Activated T-helper 2 cell treated with anti-CD3 and anti-CD28 coated beads, Interferon-gamma antibody, Interleukin-2, Interleukin-4, amounts not matched to agents 10 μg/mL and 5 μg/mL and 100 μg/mL, durations not matched to agents 14 hours and 24 hours and 36 hours (primary cell): ENCODE results near the gene CALD1. TPM values are rescaled to one million over a fixed set of nuclear protein-coding genes. Genes with fewer than 3 reads are reported as not detected.
"Not testable (repeated sequence)": the region's sequence is repeated elsewhere in the genome, so short reads cannot be mapped to it uniquely, and the experiment has no call there.

Experiments
- DNase-seq: peaks from one replicate; pipeline ENCODE4 v3.0.0; 2021; ENCODE audit warnings: low spot score
- H3K27ac Mint-ChIP-seq: one replicate; pipeline ENCODE4 v1.8.0; 2021; ENCODE audit warnings: mixed read lengths
- H3K27me3 Mint-ChIP-seq: one replicate; pipeline ENCODE4 v1.8.0; 2021; ENCODE audit warnings: low read depth, mixed read lengths
- H3K36me3 Mint-ChIP-seq: one replicate; pipeline ENCODE4 v1.8.0; 2021; ENCODE audit warnings: low read depth, mixed read lengths
- H3K4me1 Mint-ChIP-seq: one replicate; pipeline ENCODE4 v1.8.0; 2021; ENCODE audit warnings: low read depth, mixed read lengths
- H3K4me3 Mint-ChIP-seq: one replicate; pipeline ENCODE4 v1.8.0; 2021; ENCODE audit warnings: low read depth, mild to moderate bottlenecking, moderate library complexity, mixed read lengths
- H3K9me3 Mint-ChIP-seq: one replicate; pipeline ENCODE4 v1.8.0; 2021; ENCODE audit warnings: mixed read lengths
- intact Hi-C: fragments of 100-400 bp; cut with micrococcal nuclease; formaldehyde crosslinking; loops from one replicate; pipeline ENCODE4 v1.15.1; 2023
- total RNA-seq: library from RNA; stranded (reverse); gene quantifications from 2 replicates; pipeline ENCODE4 v1.2.3, GENCODE V29; 2022

The CALD1 gene
- total RNA-seq, 1 donor from 2014 or later = 10.1 TPM

DNA sequence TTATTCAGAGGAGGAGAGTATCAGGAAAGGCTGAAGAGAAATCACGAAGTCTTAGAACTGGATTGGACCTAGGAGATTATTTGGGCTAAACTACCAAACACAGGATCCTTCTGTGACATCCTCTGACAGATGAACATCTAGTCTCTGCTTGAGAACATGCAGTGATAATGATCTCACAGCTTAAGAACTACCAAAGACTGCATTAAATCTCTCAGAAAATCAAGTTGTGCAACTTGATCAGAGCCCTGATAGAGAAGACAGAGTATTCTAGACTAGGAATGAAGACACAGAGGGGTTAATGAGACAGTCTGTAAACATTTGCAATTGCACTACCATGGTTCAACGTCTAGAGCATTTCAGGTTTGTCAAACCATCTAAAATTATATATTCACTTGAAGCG, 169.7 kb downstream of the CALD1 start:
- DNase-seq = no peak
- Mint-ChIP-seq H3K27me3 (no peaks in the 10 kb centered on the region), H3K9me3 (no peaks in the 10 kb centered on the region), H3K4me3 (no peak overlapping the region), H3K4me1 (peaks cover 10% of the 10 kb centered on the region), H3K27ac (no peak overlapping the region), H3K36me3 (no peaks in the 10 kb centered on the region)
- intact Hi-C loops = loop anchor here (5.0 kb wide), 1 partner anchor 197 kb away; no protein-coding TSS in a partner anchor

GRCh38 chr7:134954197-134955082, 175.0 kb downstream of the CALD1 start:
- no peaks in the 10 kb centered on the region for H3K27me3 Mint-ChIP-seq
- intact Hi-C loops = loop anchor here (1.0 to 10.0 kb wide), 3 partner anchors 264 to 440 kb away; no protein-coding TSS in a partner anchor
- peaks cover 4% of the 10 kb centered on the region for H3K4me1 Mint-ChIP-seq
- no peak overlapping the region for H3K4me3 Mint-ChIP-seq
- H3K36me3 Mint-ChIP-seq = no peaks in the 10 kb centered on the region
- no peak for DNase-seq
- no peaks in the 10 kb centered on the region for H3K9me3 Mint-ChIP-seq
- H3K27ac Mint-ChIP-seq = no peak overlapping the region

DNA sequence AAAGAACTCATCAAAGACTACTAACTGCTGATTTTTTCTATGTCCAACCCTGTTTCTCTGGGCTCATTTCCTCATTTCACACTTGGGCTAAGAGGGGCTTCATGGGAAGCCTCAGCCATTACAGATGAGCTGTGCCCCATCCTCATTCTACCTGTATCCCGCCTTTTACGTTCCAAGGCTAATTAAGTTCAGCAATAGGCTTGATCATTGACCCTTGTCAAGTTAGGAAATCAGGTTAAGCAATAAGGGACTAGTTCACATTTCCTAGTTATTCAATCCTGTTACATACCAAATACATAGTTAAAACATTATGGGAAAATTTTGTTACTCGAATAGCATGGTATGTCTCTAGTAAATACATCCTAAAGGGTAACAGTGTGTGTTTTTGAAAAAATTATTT, 177.6 kb downstream of the CALD1 start:
- intact Hi-C loops = loop anchor here (10.0 kb wide), 1 partner anchor 442 kb away; no protein-coding TSS in a partner anchor
- peaks cover 4% of the 10 kb centered on the region for H3K4me1 Mint-ChIP-seq
- no peak overlapping the region for H3K27ac Mint-ChIP-seq
- DNase-seq = no peak
- no peaks in the 10 kb centered on the region for H3K27me3 Mint-ChIP-seq
- no peak overlapping the region for H3K4me3 Mint-ChIP-seq
- no peaks in the 10 kb centered on the region for H3K36me3 Mint-ChIP-seq
- H3K9me3 Mint-ChIP-seq = no peaks in the 10 kb centered on the region

GRCh38 chr7:134959810-134960209, 180.4 kb downstream of the CALD1 start:
- no peak overlapping the region for H3K4me3 Mint-ChIP-seq
- H3K27me3 Mint-ChIP-seq = peaks cover 2% of the 10 kb centered on the region

DNA sequence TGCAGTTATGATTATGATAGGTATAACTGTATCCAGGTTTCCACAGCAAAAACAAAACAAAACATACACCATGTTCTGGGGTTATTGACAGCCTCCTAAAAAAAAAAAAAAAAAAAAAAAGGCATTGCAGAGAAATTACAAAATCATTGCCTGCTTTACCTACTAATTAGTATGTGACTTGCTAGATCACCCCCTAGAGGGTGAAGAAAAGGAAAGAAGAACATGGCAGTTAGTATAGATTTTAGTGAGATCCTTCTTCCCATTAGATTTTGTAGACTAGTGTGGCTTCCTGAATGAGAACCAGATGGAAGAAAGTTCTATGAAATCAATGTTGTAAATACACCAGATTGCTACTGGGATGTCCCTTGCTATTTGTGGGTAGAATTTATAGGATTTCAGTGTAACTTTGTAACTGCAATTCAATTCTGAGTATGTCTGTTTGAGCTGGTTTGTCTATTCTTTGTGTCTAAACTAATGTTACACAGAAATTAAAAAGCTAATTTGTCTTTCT, 182.9 kb downstream of the CALD1 start:
- Mint-ChIP-seq H3K27ac (no peak overlapping the region), H3K9me3 (no peaks in the 10 kb centered on the region), H3K4me1 (no peaks in the 10 kb centered on the region), H3K4me3 (no peak overlapping the region), H3K27me3 (peaks cover 2% of the 10 kb centered on the region), H3K36me3 (no peaks in the 10 kb centered on the region)
- DNase-seq = no peak
- intact Hi-C loops = no loop called here

More at GRCh38 chr7:134959810-134960209, 180.4 kb downstream of the CALD1 start:
- no peaks in the 10 kb centered on the region for H3K36me3 Mint-ChIP-seq
- no peak for DNase-seq
- H3K9me3 Mint-ChIP-seq = no peaks in the 10 kb centered on the region
- no peaks in the 10 kb centered on the region for H3K4me1 Mint-ChIP-seq
- H3K27ac Mint-ChIP-seq = no peak overlapping the region
- intact Hi-C loops = loop anchor here (10.0 kb wide), 1 partner anchor 445 kb away; no protein-coding TSS in a partner anchor

DNA sequence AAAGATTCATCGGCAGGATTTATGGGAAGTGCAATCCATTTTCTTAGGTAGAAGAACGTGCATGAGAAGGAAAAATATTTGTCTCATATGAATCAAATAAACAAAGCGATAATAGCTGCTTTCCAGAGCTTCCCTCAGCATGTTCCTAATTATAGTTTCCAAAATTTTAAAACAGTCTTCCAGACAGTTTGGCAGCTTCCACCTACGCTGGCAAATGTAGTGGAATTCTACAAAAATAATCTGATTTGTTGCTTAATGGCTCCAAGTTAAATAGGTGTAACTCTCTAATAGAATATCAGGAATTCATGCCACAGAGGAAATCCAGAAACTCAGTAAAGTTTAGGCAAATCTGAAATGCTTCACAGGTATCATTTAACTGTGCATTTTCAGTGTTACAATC, 183.6 kb downstream of the CALD1 start:
- intact Hi-C loops = no loop called here
- DNase-seq = no peak
- Mint-ChIP-seq H3K4me1 (peaks cover 1% of the 10 kb centered on the region), H3K27me3 (peaks cover 2% of the 10 kb centered on the region), H3K4me3 (no peak overlapping the region), H3K9me3 (no peaks in the 10 kb centered on the region), H3K27ac (no peak overlapping the region), H3K36me3 (no peaks in the 10 kb centered on the region)

- DNase-seq = no peak
- intact Hi-C loops = no loop called here
- no peak overlapping the region for H3K4me3 Mint-ChIP-seq
- H3K9me3 Mint-ChIP-seq = no peaks in the 10 kb centered on the region
- H3K36me3 Mint-ChIP-seq = no peaks in the 10 kb centered on the region
- H3K4me1 Mint-ChIP-seq = peaks cover 1% of the 10 kb centered on the region
- peaks cover 3% of the 10 kb centered on the region for H3K27me3 Mint-ChIP-seq
- H3K27ac Mint-ChIP-seq = no peak overlapping the region
These were observed 187.3 kb downstream of the CALD1 start for GRCh38 chr7:134966691-134967090.

GRCh38 chr7:134968110-134968509, 188.7 kb downstream of the CALD1 start:
- DNase-seq = no peak
- peaks cover 2% of the 10 kb centered on the region for H3K27me3 Mint-ChIP-seq
- no peaks in the 10 kb centered on the region for H3K36me3 Mint-ChIP-seq
- no peak overlapping the region for H3K27ac Mint-ChIP-seq
- intact Hi-C loops = no loop called here
- no peaks in the 10 kb centered on the region for H3K9me3 Mint-ChIP-seq
- H3K4me1 Mint-ChIP-seq = peaks cover 1% of the 10 kb centered on the region
- no peak overlapping the region for H3K4me3 Mint-ChIP-seq

- not testable (repeated sequence) for H3K4me1 Mint-ChIP-seq, DNase-seq, H3K27ac Mint-ChIP-seq, H3K36me3 Mint-ChIP-seq, H3K27me3 Mint-ChIP-seq, H3K9me3 Mint-ChIP-seq, H3K4me3 Mint-ChIP-seq
- intact Hi-C loops = loop anchor here (10.0 kb wide), 1 partner anchor 547 kb away; no protein-coding TSS in a partner anchor
These were observed 202.2 kb downstream of the CALD1 start for GRCh38 chr7:134981645-134982044.

- Mint-ChIP-seq H3K9me3 (no peaks in the 10 kb centered on the region), H3K36me3 (peaks cover 18% of the 10 kb centered on the region), H3K4me3 (peak overlapping the region; percentile 95), H3K27ac (peak overlapping the region; percentile 94), H3K27me3 (no peaks in the 10 kb centered on the region), H3K4me1 (peaks cover 26% of the 10 kb centered on the region)
- intact Hi-C loops = loop anchor here (1.0 to 10.0 kb wide), 5 partner anchors 163 to 551 kb away; partner anchors contain the start of genes BPGM, TMEM140 and WDR91
- DNase-seq = no peak
These were observed 206.5 kb downstream of the CALD1 start for GRCh38 chr7:134985894-134986362.

GRCh38 chr7:134986363-134987251, 207.2 kb downstream of the CALD1 start, which contains the start of gene AGBL3:
AGBL3 (plus strand) TSS chr7:134986508; CDS start chr7:134987934, 1,426 bp downstream.
- H3K4me3 Mint-ChIP-seq = peak within 1 kb of the TSS; percentile 95
- H3K4me1 Mint-ChIP-seq = peaks cover 33% of the 10 kb centered on the region
- H3K27ac Mint-ChIP-seq = peak within 1 kb of the TSS; percentile 94
- no peaks in the 10 kb centered on the region for H3K9me3 Mint-ChIP-seq
- no peaks in the 10 kb centered on the region for H3K27me3 Mint-ChIP-seq
- H3K36me3 Mint-ChIP-seq = peaks cover 25% of the 10 kb centered on the region
- peak; percentile 85 for DNase-seq
- intact Hi-C loops = loop anchor here (1.0 to 10.0 kb wide), 5 partner anchors 162 to 552 kb away; partner anchors contain the start of genes BPGM, TMEM140 and WDR91

DNA sequence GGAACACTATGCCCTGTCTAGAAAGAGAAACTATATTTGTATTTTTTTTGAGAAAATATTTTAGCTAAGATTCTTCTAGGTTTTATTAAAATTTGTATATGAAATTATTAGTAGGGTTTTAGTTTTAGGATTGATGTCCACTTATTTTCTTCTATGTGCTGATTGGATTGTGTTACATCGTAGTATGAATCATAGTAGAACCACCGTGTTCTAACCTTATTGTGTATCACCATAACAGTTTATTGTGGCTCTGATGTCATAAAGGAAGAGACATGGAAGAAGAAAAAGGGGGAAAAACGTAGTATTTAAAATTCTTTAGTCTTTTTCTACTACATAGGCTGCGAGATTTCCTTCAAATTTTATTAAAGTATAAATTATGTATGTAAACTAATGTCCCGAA, 208.7 kb downstream of the CALD1 start:
- H3K27ac Mint-ChIP-seq = no peak overlapping the region
- H3K4me1 Mint-ChIP-seq = peaks cover 42% of the 10 kb centered on the region
- DNase-seq = no peak
- H3K27me3 Mint-ChIP-seq = no peaks in the 10 kb centered on the region
- no peaks in the 10 kb centered on the region for H3K9me3 Mint-ChIP-seq
- peaks cover 28% of the 10 kb centered on the region for H3K36me3 Mint-ChIP-seq
- intact Hi-C loops = loop anchor here (5.0 to 10.0 kb wide), 2 partner anchors 224 to 553 kb away; partner anchors contain the start of gene WDR91
- H3K4me3 Mint-ChIP-seq = no peak overlapping the region
